RWPE1 (cell line): ENCODE data around the gene SLC29A4.
"Not testable (repeated sequence)": the region's sequence is repeated elsewhere in the genome, so short reads cannot be mapped to it uniquely, and the experiment has no call there.

Source experiments
- CTCF ChIA-PET: fragments of 350-600 bp; sonication (Branson Sonifier 250); formaldehyde crosslinking; extraction: SDS; loops from one replicate; lab custom pipeline; 2021; lab: Yijun Ruan, JAX
- POLR2A ChIA-PET: fragments of 400-600 bp; formaldehyde crosslinking; extraction: SDS; loops from one replicate; lab custom pipeline; 2020; ENCODE audit warnings: antibody characterized with exemption; ENCODE audit not compliant: low non-redundant PET; lab: Yijun Ruan, JAX
- DNase-seq: peaks from one replicate; pipeline ENCODE4 v3.0.0; 2012; ENCODE audit warnings: low spot score
- H3K27ac ChIP-seq: fragments of 450-650 bp; 2 replicates; pipeline ENCODE4 v1.5.1; 2017
- TF ChIP-seq, protein P1 (sequence below): fragments of 450-650 bp; conservative IDR thresholded peaks from 2 replicates; pipeline ENCODE4 v1.5.1; 2017; ENCODE audit warnings: low read depth, mild to moderate bottlenecking

Gene SLC29A4

DNA sequence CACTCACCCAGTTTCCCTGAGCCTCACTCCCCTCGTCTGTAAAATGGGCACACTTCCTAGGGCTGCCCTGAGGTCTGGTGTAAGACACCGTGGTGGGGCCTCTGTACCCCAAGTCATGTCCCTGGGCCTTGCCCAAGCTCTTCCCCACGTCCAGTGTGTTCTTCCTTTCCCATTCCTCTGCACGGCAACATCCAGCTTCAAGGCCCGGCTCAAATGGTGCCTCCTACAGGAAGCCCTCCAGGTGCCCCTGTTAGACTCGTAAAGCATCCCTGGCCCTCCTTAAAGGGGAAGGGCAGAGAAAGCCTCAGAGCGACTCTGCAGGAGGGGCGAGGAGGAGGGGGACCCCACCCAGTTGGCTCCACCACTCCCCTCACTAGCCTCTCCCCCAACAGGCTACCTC is 8.6 kb downstream of the SLC29A4 start:
- DNase-seq: no peak
- POLR2A ChIA-PET: no interaction called here
- CTCF ChIA-PET: no interaction called here

GRCh38 chr7:5291711-5292335 is 9.1 kb downstream of the SLC29A4 start:
- H3K27ac ChIP-seq, POLR2A ChIA-PET, CTCF ChIA-PET, DNase-seq: not testable (repeated sequence)

More for the DNA sequence above, 8.6 kb downstream of the SLC29A4 start:
- H3K27ac ChIP-seq: no peak overlapping the region
- TF ChIP-seq, protein P1, sequence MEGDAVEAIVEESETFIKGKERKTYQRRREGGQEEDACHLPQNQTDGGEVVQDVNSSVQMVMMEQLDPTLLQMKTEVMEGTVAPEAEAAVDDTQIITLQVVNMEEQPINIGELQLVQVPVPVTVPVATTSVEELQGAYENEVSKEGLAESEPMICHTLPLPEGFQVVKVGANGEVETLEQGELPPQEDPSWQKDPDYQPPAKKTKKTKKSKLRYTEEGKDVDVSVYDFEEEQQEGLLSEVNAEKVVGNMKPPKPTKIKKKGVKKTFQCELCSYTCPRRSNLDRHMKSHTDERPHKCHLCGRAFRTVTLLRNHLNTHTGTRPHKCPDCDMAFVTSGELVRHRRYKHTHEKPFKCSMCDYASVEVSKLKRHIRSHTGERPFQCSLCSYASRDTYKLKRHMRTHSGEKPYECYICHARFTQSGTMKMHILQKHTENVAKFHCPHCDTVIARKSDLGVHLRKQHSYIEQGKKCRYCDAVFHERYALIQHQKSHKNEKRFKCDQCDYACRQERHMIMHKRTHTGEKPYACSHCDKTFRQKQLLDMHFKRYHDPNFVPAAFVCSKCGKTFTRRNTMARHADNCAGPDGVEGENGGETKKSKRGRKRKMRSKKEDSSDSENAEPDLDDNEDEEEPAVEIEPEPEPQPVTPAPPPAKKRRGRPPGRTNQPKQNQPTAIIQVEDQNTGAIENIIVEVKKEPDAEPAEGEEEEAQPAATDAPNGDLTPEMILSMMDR: no peak

DNA sequence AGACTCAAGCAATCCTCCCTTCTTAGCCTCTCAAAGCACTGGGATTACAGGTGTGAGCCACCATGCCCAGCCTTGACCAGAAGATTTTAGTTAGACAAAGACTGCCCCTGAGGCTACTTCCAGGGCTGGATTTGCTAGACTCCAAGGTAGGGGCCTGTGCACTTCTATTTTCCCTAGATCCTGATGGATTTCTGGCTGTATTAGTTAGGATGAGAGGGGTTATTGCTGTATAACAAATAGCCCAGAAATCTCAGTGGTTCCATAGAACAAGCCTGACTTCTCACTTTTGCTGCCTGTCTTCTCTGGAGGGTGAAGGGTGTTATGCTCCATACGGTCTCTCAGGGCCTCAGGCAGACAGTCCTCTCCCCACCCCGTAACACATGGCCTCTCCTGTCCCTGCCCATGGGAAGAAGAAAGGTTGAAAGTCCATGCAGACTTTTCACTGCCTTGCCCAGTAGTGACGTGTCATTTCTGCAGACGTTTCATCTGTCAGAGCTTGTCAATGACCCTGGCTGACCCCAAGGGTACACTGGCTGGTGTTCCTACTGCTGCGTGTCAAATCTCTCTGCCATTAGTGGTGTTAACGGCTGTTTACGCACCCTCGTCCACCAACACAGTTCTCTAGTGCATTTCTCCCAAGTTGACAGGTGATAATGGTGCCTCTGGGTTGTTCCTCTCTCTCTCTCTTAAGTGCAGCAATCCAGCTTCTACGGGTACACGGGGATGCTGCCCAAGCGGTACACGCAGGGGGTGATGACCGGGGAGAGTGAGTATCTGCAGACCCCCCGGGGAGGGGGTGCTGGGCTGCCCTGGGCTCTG is 11.6 kb downstream of the SLC29A4 start:
- ChIA-PET CTCF (no interaction called here), POLR2A (no interaction called here)
- DNase-seq: no peak
- H3K27ac ChIP-seq: no peak overlapping the region
- TF ChIP-seq, protein P1: no peak

GRCh38 chr7:5295039-5296014 is 12.6 kb downstream of the SLC29A4 start:
- no peak for DNase-seq

GRCh38 chr7:5296015-5296610 is 13.4 kb downstream of the SLC29A4 start:
- TF ChIP-seq, protein P1: no peak
- POLR2A ChIA-PET: no interaction called here
- CTCF ChIA-PET: no interaction called here

More at GRCh38 chr7:5295039-5296014, 12.6 kb downstream of the SLC29A4 start:
- ChIA-PET CTCF (no interaction called here), POLR2A (no interaction called here)
- H3K27ac ChIP-seq: no peak overlapping the region
- TF ChIP-seq, protein P1: no peak

GRCh38 chr7:5296611-5297226 is 14.0 kb downstream of the SLC29A4 start:
- CTCF ChIA-PET: no interaction called here
- POLR2A ChIA-PET: no interaction called here
- peak; percentile 45 for DNase-seq
- TF ChIP-seq, protein P1: no peak
- H3K27ac ChIP-seq: no peak overlapping the region

More at GRCh38 chr7:5296015-5296610, 13.4 kb downstream of the SLC29A4 start:
- H3K27ac ChIP-seq: no peak overlapping the region
- no peak for DNase-seq
